Lung (tissue), 16 donors: ENCODE data around the gene NUP98. TPM values are rescaled to one million over a fixed set of nuclear protein-coding genes. Genes with fewer than 3 reads are reported as not detected.
A peak's percentile ranks its signal among the peaks of the same experiment; 100 is the strongest.

Experiments
- ATAC-seq: fragments of 200-7000 bp; cut with Tn5 transposase; one replicate; pipeline ENCODE4 v1.9.1; 2020; ENCODE audit warnings: moderate number of reproducible peaks; ENCODE audit not compliant: insufficient read depth, low FRiP score
- DNase-seq, 3 donors: peaks; one replicate each; pipeline ENCODE4 v3.0.0-alpha.2; 2013 to 2017
- H3K27ac ChIP-seq, 2 donors: one replicate each; pipeline ENCODE4 v1.5.1; 2013; ENCODE audit warnings: mild to moderate bottlenecking in 2 of 2, moderate library complexity in 2 of 2, control low read depth in 1 of 2, inconsistent platforms in 1 of 2, low read depth in 1 of 2, low read length in 1 of 2
- H3K27me3 ChIP-seq, 3 donors: one replicate each; pipeline ENCODE4 v1.5.1; 2013; ENCODE audit warnings: low read length in 2 of 3; ENCODE audit not compliant: control insufficient read depth in 3 of 3, insufficient read depth in 3 of 3
- H3K36me3 ChIP-seq, 4 donors: one replicate each; pipeline ENCODE4 v1.5.1; 2013; ENCODE audit warnings: low read length in 4 of 4, mild to moderate bottlenecking in 1 of 4, moderate library complexity in 1 of 4; ENCODE audit not compliant: control insufficient read depth in 4 of 4, insufficient read depth in 4 of 4
- H3K4me1 ChIP-seq, 5 donors: one replicate each; pipeline ENCODE4 v1.5.1; 2013; ENCODE audit warnings: low read length in 5 of 5, mild to moderate bottlenecking in 2 of 5, moderate library complexity in 1 of 5; ENCODE audit not compliant: control insufficient read depth in 5 of 5, insufficient read depth in 5 of 5
- H3K4me3 ChIP-seq: one replicate; pipeline ENCODE4 v1.5.1; 2013; ENCODE audit warnings: mild to moderate bottlenecking, control low read depth, moderate library complexity
- H3K9ac ChIP-seq, 2 donors: one replicate each; pipeline ENCODE4 v1.5.1; 2013; ENCODE audit warnings: low read length in 2 of 2, control low read depth in 1 of 2; ENCODE audit not compliant: insufficient read depth in 1 of 2
- H3K9me3 ChIP-seq, 4 donors: one replicate each; pipeline ENCODE4 v1.5.1; 2013; ENCODE audit warnings: low read length in 3 of 4, mild to moderate bottlenecking in 1 of 4, moderate library complexity in 1 of 4; ENCODE audit not compliant: control insufficient read depth in 4 of 4, insufficient read depth in 3 of 4
- WGBS, 2 donors: extraction: QIAGEN DNeasy Blood & Tissue Kit; methylation state at CpG; one replicate each; pipeline ENCODE4 v1.1.7; 2013; 5-methylcytosine and 5-hydroxymethylcytosine counted together
- long read RNA-seq, 5 donors: transcript quantifications; one replicate each; lab custom pipeline, GENCODE V29; 2026
- polyA plus RNA-seq, 2 donors: library from polyadenylated mRNA; stranded (reverse); fragments of 200-250 nt; gene quantifications; one replicate each; pipeline ENCODE4 v1.2.1, GENCODE V29; 2013
- total RNA-seq, 2 donors: library from RNA; depleted of rRNA in 1 of 2; stranded (reverse); fragments of >200 nt in 1 of 2; gene quantifications; one replicate each; pipeline ENCODE4 v1.2.1, GENCODE V29; 2014 to 2021
- TF ChIP-seq, protein P1 (sequence below): IDR thresholded peaks from 2 replicates; pipeline ENCODE4 v1.5.1; 2012; ENCODE audit warnings: mild to moderate bottlenecking; ENCODE audit errors: control extremely low read depth, extremely low read depth
- donor health status: control.
- donor health status: control.
- donor health status: Bipolar disorder and iron deficiency.
- donor health status: healthy.
- donor health status: DM: yes; HTN: yes; CAD: no.

Gene NUP98
- total RNA-seq: 100 to 1,000 TPM in 1 of 2 donors, 10 to 100 TPM in 1; 67.1 to 109 TPM
- 10 to 100 TPM; 16.6 to 52.3 TPM for polyA plus RNA-seq
- long read RNA-seq, donor 1, partial matches to known transcripts: 14 of 14 reads
- long read RNA-seq, donor 1, other reads (novel, unspliced or antisense): 0 of 14 reads
- long read RNA-seq, donor 2, partial matches to known transcripts: 0 of 1 reads
- long read RNA-seq, donor 2, other reads (novel, unspliced or antisense): 0 of 1 reads
- long read RNA-seq, donor 3, partial matches to known transcripts: 5 of 7 reads
- long read RNA-seq, donor 3, other reads (novel, unspliced or antisense): 0 of 7 reads
- long read RNA-seq, donor 4, partial matches to known transcripts: 11 of 12 reads
- long read RNA-seq, donor 4, other reads (novel, unspliced or antisense): 0 of 12 reads
- long read RNA-seq, donor 5, partial matches to known transcripts: 29 of 31 reads
- long read RNA-seq, donor 5, other reads (novel, unspliced or antisense): 0 of 31 reads

DNA sequence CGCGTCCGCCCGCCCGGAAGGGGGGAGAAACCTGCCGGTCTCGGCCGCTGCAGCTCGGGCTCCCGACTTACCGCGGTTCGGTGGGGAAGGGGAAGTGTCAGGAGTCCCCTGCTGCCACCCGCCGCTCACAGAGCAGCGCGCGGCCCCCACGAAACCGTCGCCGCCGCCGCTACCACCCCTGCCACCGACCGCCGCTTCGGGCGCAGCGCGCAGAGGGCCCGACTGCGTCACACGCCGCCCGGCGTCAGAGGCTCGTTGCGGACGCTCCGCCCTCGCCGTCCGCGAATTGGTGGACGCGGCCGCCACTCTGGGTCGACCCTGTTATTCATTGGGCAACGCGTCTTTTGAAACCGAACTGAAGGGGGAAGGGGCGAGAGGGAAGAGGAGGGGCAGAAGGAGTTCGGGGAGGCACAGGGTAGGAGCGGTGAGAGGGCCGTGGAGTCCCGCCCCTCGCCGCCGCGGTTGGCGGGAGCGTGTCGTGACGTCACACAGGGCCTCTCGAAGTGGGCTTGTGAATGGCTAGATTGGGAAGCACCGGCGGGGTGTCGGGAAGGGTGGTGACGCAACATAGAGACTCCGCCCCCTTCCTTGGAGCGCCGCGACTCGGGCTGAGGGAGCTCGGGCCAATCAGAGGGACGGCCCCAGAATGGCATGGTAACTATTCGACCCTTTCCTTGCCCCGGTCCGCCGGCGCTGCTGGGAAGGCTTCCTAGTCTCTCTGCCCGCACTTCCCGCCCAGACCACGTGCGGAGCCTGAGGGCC is at the start of gene NUP98:
Gene NUP98 (minus strand): TSS at position 226 of the 762 bp plus-strand sequence. CDS start 15,437 bp downstream, outside the sequence.
- peak within 1 kb of the TSS; percentile 96 for H3K4me3 ChIP-seq
- WGBS, 2 donors: 0% methylated on average over 76 to 86 of the region's 86 CpGs

DNA sequence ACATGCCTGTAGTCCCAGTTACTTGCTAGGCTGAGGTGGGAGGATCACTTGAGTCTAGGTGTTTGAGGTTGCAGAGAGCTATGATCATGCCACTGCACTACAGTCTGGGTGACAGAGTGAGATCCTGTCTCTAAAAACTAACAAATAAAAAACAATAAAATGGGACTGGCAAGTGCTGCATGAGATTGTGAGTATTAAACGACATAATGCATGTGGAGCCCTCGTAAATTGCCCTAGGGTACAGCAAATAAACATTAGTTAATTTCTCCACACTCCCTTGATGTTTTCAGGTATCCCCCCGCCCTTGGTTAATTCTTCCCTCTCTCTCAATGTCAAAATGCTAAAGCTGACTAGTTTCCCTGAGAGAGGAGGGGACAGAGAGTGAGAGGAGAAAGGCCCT is 48.3 kb upstream of the NUP98 start:
- Histone ChIP-seq H3K9me3 (no peaks in the 10 kb centered on the region), H3K4me1 (peaks cover 0 to 2% (median 0%) of the 10 kb centered on the region in 5 donors), H3K4me3 (no peak overlapping the region), H3K36me3 (no peaks in the 10 kb centered on the region), H3K27ac (no peak overlapping the region), H3K27me3 (no peaks in the 10 kb centered on the region), H3K9ac (no peak overlapping the region)
- TF ChIP-seq, protein P1, sequence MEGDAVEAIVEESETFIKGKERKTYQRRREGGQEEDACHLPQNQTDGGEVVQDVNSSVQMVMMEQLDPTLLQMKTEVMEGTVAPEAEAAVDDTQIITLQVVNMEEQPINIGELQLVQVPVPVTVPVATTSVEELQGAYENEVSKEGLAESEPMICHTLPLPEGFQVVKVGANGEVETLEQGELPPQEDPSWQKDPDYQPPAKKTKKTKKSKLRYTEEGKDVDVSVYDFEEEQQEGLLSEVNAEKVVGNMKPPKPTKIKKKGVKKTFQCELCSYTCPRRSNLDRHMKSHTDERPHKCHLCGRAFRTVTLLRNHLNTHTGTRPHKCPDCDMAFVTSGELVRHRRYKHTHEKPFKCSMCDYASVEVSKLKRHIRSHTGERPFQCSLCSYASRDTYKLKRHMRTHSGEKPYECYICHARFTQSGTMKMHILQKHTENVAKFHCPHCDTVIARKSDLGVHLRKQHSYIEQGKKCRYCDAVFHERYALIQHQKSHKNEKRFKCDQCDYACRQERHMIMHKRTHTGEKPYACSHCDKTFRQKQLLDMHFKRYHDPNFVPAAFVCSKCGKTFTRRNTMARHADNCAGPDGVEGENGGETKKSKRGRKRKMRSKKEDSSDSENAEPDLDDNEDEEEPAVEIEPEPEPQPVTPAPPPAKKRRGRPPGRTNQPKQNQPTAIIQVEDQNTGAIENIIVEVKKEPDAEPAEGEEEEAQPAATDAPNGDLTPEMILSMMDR: no peak
- no peak for DNase-seq
- WGBS, 2 donors: 87 to 93% methylated on average over 3 of the region's 3 CpGs
- no peak for ATAC-seq

More for the DNA sequence above, at the start of gene NUP98:
- Histone ChIP-seq H3K4me1 (peaks cover 0 to 18% (median 8%) of the 10 kb centered on the region in 5 donors), H3K27ac (peak within 1 kb of the TSS; percentile 98 to 99), H3K9ac (peak within 1 kb of the TSS; percentile 94), H3K9me3 (no peaks in the 10 kb centered on the region), H3K36me3 (peaks cover 5 to 10% (median 7%) of the 10 kb centered on the region in 4 donors), H3K27me3 (no peaks in the 10 kb centered on the region)
- peak; percentile 96 for ATAC-seq
- TF ChIP-seq, protein P1: no peak
- DNase-seq: peak; percentile 100

DNA sequence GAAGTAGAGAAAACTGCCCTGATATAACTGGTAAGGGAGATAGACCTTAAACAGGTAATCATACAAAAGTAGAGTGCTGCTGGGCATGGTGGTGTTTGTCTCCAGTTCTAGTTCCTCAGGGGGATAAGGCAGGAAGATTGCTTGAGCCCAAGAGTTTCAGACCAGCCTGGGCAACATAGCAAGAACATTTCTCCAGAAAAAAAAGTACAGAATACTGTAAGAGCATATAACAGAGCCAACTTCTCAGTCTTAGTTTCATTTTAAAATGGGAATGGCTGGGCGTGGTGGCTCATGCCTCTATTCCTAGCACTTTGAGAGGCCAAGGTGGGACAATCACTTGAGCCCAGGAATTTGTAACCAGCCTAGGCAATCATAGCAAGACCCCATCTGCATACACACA is 47.9 kb upstream of the NUP98 start:
- Histone ChIP-seq H3K9ac (no peak overlapping the region), H3K4me1 (peaks cover 0 to 2% (median under 1%) of the 10 kb centered on the region in 5 donors), H3K4me3 (no peak overlapping the region), H3K9me3 (no peaks in the 10 kb centered on the region), H3K27ac (no peak overlapping the region), H3K36me3 (no peaks in the 10 kb centered on the region), H3K27me3 (no peaks in the 10 kb centered on the region)
- WGBS, 2 donors: 87 to 96% methylated on average over 1 of the region's 1 CpG
- ATAC-seq: no peak
- no peak for DNase-seq
- TF ChIP-seq, protein P1: no peak
